Activated CD8-positive, alpha-beta memory T cell treated with anti-CD3 and anti-CD28 coated beads, Interleukin-2, amount 50 U/mL, for 24 hours (primary cell): ENCODE data around the gene ARHGAP18.

Experiments used
- DNase-seq: peaks from one replicate; pipeline ENCODE4 v3.0.0-alpha.2; 2020; ENCODE audit errors: extremely low read depth

The ARHGAP18 gene

DNA sequence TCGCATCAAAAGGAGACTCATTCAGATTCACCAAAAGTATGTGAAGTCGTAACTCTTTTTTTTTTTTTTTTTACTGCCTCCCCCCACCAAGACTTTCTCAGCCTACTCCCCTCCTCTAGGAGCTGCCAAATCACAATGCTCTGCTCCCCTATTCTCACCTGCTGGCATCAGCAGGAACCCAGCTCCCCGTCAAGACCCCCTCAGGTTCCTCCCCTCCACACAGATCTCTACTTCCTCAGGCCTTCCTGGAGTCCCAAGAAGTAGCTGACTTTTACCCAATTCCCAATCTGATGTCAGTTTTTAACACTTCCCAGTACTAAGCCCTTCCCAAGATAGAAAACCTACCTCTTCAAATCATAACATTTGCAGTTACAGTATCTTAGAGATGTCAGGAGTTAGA is 39.3 kb downstream of the ARHGAP18 start:
- no peak for DNase-seq

DNA sequence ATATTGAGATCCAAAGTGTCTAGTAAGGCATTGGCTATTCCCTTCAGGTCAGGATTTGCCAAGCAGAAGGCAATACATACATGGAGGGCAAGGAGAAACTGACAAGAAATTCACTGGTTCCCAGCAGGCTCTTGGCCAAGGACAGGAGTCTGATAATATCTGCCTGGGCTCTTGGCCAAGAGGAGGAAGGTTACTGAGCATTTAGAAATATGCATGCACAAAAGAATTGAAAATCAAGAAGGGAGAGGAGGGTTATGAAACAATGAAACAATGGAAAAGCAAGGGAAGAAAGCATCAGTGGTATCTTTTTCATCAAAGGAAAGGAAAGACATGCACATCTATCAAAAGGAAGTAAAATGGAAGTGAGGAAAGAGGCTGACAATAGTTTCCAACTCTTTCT is 42.4 kb downstream of the ARHGAP18 start:
- no peak for DNase-seq

DNA sequence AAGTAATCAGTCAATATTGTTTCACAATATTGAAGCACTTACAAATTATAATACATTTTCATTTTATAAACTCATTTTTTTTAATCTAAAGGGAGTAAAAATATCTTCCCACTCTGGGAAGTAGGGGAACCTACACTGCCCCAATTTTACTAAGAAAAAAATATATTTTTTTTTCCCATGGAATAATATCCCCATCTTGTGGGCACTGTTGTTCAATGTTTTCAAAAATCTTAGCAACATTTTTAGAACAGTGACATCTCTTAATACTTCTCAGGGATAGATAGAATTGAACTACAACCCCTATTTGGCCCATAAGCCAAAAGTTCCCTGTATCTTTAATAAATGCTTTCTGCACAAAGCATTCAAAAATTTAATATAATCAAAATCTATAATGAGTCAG is 42.9 kb downstream of the ARHGAP18 start:
- DNase-seq, result no peak

DNA sequence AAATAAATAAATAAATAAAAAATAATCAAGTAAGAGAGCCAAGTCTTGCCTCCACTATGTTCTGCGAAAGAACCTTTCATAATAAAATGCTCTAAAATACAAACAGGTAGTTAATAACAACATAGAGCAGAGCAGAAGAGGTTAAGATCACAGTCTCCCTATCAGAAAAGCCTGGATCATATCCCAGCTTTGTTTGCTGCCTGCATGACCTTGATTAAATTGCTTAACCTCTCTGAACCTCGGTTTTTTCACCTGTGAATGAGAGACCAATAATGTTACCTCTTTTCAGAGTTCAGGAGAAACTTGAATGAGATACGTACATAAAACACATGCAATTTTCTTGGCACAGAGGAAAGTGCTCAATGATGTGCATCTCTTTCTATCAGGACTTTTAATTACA is 44.4 kb downstream of the ARHGAP18 start:
- no peak for DNase-seq

DNA sequence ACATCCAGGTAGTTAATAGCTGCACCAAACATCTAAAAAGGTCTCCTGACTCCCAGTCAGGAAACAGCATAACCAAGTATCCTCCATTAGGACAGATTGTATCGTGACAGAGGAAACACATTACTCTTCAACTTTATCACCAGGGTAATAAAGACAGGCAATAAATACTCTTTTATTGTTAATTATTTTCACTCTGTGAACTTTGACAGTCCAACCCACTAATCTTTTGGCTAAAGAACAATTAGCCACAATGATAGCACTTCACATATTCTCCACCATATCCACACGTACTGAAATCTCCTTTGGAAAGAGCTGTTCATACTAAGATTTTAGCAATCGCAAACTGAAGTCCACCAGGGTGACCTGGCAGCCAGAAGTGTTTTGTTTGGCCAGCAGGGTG is 46.4 kb downstream of the ARHGAP18 start:
- no peak for DNase-seq

DNA sequence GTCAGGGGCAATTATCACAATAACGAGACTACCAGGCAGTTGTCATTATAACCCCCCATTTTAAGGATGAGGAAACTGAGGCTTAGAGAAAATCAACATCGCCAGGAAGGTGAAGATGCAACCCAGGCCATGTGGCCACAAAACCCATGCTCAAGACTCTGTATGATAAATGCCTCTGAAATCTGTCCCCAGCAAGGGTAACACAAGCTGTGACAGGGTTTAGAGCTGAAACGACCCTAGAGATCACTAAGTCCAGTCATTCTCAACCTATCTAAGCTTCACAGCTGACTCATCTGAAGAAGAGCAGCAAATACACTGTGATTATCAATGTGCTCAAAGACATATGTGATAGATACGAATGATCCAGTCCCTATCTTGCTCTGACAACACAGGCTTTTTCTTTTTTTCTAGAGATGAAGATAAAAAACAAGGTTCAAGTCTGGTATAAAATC is 47.0 kb downstream of the ARHGAP18 start:
- DNase-seq, result no peak

DNA sequence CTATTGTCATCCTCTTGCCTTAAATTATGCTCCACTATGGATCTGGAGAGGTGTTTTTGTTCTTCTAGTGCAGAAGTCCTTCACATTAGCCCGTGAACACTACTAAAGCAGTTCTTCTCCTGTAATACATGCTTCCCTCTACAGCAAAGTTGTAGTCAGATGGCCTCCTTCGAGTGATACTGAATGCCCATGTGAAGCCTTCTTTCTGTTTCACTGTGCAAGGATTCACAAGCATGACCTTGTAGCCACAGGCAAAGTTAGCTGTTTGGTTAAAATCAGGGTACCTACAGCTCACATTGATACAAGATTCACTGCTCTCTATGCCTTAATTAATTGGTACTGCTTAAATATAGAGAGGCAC is 47.6 kb downstream of the ARHGAP18 start:
- no peak for DNase-seq

DNA sequence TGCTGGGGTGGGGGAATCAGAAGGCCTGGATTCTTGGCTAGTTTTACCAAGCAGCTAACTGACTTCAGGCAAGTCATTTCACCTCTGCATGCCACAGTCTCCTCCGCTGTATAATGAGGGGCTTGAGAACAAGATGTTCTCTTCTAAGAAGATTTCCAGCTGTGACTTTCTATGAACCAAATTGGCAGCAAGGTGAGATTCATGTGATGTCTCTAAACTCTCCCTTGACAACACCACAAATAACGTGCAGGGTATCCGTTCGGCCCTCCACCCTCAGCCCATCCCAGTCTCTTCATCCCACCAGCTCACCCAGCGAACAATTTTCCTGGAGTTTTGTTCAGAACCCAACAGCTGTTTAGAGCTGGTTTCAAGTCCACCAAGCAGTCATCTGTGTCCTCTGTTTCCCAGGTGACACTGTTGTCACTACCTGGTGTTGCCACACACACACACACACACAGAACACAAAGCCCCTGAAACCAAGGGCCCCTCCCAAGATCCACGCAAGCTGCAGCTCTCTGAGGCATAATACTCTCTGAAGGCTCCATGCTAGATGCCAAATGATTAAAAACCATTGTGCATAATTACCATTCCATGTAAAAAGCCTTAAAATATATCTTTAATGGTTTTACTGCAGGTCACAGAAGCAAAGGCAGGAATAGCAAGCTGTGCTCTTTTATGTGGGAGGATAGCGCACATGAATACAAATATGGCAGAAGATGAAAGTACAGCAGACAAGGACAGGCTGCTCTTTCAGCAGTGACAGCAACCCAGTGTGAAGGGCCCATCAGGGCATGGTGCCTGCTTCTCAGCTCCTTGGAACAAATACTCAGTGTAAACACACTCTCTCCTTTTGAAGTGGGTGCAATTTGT is 48.2 kb downstream of the ARHGAP18 start:
- DNase-seq, result no peak

DNA sequence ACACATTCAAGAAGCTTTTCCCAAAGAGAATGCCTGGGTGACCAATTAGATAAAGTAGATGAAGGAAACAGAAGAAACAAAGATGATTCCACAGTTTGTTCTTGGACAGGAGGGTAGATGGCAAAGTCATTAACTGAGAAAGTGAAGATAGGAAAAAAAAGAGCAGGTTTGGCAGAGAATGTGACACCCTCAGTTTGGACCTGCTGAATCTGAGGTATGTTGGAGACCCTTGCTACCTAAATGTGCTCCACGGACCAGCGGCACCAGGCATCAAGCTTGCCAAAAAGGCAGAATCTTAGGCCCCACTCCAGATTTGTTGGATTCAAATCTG is 49.7 kb downstream of the ARHGAP18 start:
- no peak for DNase-seq

DNA sequence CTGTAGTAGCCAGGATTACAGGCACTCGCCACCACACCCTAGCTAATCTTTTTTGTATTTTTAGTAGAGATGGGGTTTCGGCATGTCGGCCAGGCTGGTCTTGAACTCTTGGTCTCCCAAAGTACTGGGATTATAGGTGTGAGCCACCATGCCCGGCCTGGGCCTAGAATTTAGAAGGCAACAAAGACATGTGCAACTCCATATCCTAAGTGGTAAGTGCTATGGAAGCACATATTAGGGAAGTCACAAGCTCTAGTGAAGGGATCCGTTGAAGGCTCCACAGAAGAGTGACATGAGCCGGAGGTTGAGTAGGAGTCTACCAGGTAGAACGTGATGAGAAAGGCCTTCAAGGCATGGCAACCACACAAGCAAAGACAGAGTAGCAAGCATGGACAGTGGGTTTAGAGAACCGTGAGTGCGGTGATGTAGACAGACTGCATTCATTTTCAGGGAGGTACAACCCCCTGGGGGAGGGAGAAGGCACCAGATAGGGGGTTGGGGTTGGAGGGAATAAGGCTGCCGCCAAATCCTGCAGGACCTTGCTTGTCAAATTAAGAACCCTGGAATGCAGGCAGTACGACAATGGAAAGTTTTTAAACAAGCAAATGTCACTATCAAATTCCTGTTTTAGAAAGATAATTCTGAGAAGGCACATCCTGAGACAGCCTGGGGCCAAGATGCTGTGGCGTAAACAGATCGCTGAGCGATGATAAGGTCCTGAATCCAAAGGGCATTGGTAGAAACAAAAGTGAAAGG is 50.2 kb downstream of the ARHGAP18 start:
- no peak for DNase-seq

DNA sequence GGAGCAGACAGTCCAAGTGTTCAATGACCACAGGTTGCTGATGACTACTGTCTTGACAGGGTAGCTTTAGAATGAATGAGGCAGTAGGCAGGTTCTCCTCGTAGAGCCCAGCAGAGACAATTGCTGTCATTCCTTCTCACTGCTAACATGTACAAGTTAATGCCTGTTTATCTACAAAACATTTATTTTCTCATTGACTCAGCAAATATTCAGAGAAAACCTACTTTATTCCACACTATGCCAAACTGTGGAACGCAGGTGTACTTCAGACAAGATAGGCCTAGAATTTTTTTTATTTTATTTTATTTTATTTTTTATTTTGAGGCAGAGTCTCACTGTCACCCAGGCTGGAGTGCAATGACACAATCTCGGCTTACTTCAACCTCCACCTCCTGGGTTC is 50.8 kb downstream of the ARHGAP18 start:
- DNase-seq, result no peak

DNA sequence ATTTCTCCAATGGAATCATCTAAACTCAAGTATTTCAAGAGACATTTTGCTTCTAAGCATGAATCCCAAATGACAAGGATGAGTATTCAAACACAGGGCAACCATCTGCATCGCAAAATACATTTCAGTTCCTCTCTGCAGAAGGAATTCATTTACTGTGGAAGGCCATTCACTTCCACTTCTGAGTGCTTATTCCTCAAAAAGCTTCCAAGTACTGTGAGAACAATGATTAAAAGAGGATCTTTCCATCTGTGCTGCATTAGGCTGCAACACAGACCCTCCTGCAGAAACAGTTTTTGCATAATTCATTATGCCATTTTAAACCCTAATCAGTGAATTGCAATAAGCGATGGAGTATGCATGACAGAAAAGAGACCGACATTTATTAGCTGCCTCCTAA is 52.5 kb downstream of the ARHGAP18 start:
- DNase-seq, result no peak

DNA sequence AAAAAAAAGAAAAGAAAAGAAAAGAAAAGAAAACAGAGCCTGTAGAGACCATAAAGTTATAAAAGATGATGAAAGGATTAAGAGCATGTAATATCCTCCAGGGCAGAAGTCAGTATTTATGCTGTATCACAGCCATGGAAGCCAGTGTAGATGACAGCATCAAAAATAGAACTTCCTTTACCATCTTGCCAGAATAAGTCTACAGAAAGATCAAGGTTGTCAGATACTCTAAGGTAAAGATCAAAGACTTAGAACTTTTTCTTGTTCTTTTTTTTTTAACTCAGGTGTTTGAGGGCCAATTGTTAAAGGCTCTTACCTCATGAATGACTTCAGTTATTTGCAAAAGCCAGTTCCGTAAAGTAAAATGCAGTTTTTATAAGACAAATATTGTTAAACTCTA is 54.6 kb downstream of the ARHGAP18 start:
- no peak for DNase-seq

DNA sequence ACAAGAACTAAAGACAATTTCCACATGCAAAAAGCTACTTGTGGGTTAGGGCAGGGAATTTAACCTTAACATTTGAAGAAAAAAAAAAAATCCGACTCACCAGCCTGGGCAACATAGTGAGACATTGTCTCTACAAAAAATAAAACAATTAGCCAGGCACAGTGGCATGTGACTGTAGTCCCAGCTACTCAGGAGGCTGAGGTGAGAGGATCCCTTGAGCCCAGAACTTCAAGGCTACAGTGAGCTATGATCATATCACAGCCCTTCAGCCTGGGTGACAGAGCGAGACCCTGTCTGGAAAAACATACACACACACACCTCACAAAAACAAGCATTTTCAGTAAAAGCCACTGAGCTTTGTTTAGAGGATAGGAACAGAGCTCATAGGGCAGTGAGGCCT is 56.2 kb downstream of the ARHGAP18 start:
- no peak for DNase-seq

DNA sequence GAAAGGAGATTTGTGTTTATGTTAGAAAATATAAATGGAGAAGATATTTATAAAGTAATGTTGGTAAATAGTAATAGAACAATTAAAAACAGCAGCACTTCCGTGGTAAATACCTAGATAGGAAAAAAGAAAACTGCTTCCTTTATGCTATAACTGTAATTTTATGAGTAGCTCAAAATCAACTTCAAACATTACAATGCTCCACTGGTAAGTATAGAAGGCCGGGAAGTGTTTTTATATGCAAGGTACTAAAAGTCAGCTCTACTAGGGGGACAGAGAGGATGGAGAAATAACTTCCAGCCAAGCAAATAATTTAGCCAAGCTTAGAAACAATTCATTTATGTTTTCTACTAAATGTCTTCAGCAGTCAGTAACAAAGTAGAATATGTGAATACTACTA is 56.7 kb downstream of the ARHGAP18 start:
- no peak for DNase-seq

DNA sequence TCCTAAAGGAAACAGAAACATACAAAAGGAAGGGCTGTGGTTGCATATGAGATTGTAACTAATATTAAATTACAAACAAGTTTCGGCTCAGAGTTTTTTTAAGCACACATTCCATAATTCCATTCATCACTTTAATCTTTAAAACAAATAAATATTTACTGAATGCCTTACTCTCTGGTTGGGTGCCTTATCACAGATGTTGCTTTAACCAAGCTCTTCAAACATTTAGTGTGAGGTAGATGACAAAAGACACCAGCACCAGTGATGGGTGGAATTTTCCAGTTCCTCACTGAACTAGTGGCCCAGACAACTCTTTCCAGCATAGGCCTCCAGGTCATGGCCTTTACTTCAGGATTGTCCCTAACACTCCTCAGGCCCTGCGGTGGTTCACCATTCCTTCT is 58.7 kb downstream of the ARHGAP18 start:
- no peak for DNase-seq

DNA sequence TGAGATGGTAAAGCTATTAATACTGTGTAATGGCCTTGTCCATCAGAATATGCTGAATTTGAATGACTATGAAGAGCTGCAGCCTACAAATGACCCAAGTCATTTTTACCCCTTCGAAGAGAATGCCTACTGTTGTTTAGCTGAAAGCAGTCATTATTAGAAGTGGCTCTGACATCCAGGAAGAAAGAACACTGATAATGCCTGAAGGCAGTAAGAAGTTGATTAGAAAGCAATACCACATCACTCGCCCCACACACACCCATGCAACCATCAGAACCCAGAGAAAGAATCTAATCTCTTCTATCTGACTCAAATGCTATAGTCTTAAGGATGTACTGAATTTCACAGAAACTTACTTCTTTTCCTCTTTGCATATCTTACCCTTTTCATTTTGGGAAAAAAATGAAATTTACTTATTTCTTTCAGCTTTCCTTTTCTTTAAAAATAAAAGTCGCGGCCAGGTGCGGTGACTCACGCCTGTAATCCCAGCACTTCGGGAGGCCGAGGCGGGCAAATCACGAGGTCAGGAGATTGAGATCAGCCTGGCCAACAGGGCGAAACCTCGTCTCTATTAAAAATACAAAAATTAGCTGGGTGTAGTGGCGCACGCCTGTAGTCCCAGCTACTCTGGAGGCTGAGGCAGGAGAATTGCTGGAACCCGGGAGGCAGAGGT is 61.0 kb downstream of the ARHGAP18 start:
- no peak for DNase-seq

DNA sequence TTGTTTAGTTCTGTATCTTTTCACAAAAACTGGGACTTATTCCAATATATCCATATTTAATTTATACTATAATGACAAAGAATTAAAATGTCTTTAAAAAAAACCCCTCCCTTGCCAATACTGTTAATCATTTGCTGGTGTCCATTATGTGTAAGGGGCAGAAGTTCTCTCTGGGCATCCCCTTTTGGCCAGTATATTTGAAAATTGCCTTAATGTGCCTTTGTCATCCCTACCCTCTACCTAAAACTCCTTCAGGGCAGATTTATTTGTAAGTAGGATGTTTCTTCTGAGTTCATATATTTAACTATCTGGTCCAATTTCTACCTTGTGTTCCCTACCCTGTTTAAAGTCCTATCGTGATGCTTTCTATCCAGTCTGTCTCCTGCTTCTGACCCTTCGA is 62.9 kb downstream of the ARHGAP18 start:
- DNase-seq, result no peak

DNA sequence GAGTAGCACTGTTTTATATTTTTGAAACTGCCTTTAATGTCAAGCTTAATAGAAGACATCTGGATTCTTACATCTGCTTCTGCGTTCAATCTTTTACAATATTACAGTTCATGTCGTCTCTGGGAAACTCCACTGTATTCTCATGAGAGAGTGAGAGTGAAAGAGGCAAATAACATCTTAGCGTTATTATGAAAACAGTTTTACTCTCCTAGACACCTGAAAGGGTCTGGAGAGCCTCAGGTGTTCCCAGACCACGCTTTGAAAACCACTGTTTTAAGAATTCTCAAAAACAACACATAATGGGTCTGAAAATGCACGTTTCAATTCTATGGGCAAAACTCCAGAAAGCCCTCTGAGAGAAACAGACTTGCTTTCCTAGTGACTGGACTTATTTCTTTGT is 63.3 kb downstream of the ARHGAP18 start:
- no peak for DNase-seq

DNA sequence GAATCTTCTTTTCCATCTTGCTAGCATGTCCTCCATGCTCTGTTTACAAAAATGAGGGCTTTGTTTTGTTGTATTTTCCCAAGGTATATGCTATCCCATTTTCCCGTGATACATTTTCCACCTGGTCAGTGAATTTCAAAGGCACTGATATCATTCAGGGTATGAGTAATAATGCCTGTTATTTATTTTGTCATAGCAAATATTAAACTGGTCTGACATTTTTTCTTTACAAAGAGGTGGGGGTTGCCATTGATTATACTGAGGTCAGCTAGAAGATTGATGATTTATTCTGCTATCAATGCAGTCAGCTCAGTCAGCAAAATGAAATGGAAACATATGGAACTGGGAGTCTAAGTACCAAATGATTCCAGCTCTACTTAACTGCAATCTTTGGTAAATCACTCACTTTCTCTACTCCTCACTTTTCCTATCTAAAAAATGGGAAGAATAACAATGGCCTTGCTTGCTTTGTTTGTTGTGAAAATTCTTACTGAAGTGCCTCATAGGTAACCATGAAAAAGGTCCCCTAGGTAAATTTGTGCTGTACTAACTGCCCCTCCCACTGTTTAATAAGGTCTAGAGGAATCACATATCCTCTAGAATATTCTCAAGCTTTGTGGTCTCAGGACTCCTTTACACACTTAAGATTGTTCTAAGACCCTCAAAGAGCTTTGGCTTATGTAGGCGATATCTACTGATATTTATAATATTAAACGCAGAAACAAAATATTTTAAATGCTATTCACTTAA is 64.0 kb downstream of the ARHGAP18 start:
- no peak for DNase-seq

DNA sequence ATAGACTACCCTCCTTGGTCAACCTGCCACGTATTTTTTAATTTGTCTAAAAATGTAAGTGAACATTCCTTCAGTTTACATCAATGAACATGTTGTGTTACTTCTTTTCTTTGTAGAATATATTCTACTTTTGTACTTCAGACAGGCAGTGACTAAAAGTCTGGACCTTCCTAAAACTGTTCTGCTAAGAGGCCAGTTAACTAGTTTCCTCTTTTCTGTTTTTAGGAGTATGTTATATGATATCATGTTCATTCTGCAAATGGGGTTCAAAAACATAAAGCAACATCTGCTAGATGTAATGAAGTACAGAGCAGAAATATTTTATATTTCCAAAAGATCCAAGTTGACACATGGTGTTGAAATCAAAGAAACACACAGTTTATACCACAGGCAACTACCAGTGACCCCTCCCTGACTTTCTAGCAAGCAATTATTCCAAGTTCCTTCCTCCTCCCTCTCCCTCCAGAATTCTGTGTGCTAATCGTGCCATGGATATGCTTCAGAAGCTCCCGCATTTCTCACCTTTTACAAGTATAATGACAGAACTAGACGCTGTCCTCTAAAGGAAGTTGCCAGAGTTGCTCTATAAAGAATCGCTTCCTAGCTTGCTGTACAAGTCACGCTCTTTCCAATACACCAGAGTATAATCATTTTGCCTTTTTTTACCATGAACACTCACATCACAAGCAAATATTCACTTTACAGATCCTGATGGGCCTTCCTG is 64.7 kb downstream of the ARHGAP18 start:
- no peak for DNase-seq
